ENCODE data around the gene OBSCN. TPM values are rescaled to one million over a fixed set of nuclear protein-coding genes. Genes with fewer than 3 reads are reported as not detected.

The OBSCN gene
- total RNA-seq, 2 experiments from 2014 or later = 12.3 to 14.4 TPM

DNA sequence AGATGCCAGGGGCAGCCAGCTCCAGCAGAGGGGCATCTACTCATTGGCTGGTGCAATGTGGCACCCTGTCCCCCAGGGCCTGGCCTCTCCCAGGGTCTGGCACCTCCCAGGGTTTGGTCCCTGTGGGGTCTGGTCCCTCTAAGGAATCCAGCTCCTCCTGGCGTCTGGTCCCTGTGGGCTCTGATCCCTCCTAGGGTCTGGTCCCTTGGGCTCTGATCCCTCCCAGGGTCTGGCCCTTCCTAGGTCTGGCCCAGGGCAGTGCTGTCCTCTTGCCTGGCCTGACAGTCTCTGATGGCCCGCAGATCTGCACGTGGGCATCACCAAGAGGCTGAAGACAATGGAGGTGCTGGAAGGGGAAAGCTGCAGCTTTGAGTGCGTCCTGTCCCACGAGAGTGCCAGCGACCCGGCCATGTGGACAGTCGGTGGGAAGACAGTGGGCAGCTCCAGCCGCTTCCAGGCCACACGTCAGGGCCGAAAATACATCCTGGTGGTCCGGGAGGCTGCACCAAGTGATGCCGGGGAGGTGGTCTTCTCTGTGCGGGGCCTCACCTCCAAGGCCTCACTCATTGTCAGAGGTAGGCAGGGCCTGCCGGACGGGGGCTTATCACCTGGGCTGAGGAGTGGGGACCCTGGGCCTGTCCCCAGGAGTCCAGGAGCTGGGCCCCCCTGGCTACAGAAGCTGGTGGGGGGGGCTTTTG, 73.9 kb downstream of the OBSCN start:
- Mint-ChIP-seq H3K36me3 (ENCODE audit: low read depth) (no peaks in the 10 kb centered on the region), H3K27ac (no peak overlapping the region), H3K27me3 (ENCODE audit: low read depth) (no peaks in the 10 kb centered on the region), H3K4me3 (no peak overlapping the region), H3K4me1 (ENCODE audit: low read depth) (no peaks in the 10 kb centered on the region), H3K9me3 (ENCODE audit: insufficient read depth) (no peaks in the 10 kb centered on the region)
- ATAC-seq (no peak), DNase-seq (no peak)
- POLR2A ChIA-PET = interaction anchor here (0.5 kb wide), 1 partner anchor 113 kb away, joined by 3 read pairs; no protein-coding TSS in a partner anchor
- CTCF ChIA-PET = no interaction called here

DNA sequence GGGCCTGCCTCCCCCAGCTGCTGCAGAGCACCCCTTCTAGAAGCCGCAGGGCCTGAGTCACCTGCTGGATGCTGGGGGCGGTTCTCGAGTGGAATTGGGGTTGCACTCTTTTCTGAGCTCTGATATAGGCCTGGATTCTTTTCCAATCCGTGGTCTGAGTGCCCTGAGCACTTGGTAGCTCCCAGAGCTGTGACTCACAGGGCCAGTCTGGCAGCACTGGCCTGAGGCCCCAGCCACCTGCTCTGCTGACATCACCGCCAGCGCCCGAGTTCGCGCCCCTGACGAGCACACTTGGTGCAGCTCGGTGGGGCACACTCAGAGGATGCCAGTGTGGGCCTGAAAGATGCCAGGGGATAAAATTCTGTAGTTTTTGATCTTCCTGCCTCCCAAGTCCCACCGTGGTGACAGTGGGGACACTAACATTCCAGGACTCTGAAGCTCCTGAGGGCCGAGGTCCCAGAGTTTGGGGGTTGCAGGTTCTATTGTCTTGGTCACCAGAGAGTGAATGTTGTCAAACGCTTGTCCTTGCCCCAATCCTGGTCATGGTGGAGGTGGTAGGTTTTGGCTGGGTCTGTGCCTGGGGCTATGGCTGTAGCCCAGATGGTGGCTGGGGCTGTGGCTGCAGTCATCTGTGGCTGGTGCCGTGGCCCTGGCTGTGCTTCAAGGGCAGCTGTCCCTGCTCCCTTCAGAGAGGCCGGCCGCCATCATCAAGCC, 74.6 kb downstream of the OBSCN start:
- ChIA-PET CTCF (no interaction called here), POLR2A (no interaction called here)
- DNase-seq = no peak
- Mint-ChIP-seq H3K4me1 (ENCODE audit: low read depth) (no peaks in the 10 kb centered on the region), H3K4me3 (no peak overlapping the region), H3K9me3 (ENCODE audit: insufficient read depth) (no peaks in the 10 kb centered on the region), H3K27me3 (ENCODE audit: low read depth) (no peaks in the 10 kb centered on the region), H3K36me3 (ENCODE audit: low read depth) (no peaks in the 10 kb centered on the region), H3K27ac (no peak overlapping the region)
- ATAC-seq = no peak

DNA sequence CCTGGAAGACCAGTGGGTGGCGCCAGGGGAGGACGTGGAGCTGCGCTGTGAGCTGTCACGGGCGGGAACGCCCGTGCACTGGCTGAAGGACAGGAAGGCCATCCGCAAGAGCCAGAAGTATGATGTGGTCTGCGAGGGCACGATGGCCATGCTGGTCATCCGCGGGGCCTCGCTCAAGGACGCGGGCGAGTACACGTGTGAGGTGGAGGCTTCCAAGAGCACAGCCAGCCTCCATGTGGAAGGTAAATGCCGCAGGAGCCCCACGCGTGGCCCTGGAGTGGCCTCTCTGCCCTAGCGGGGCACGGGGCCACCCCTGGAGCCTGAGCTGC, 75.2 kb downstream of the OBSCN start:
- ATAC-seq = no peak
- H3K9me3 Mint-ChIP-seq (ENCODE audit: insufficient read depth) = no peaks in the 10 kb centered on the region
- no peaks in the 10 kb centered on the region for H3K4me1 Mint-ChIP-seq (ENCODE audit: low read depth)
- H3K36me3 Mint-ChIP-seq (ENCODE audit: low read depth) = no peaks in the 10 kb centered on the region
- no peak overlapping the region for H3K27ac Mint-ChIP-seq
- CTCF ChIA-PET = no interaction called here
- DNase-seq = no peak
- POLR2A ChIA-PET = no interaction called here
- H3K4me3 Mint-ChIP-seq = no peak overlapping the region
- no peaks in the 10 kb centered on the region for H3K27me3 Mint-ChIP-seq (ENCODE audit: low read depth)

DNA sequence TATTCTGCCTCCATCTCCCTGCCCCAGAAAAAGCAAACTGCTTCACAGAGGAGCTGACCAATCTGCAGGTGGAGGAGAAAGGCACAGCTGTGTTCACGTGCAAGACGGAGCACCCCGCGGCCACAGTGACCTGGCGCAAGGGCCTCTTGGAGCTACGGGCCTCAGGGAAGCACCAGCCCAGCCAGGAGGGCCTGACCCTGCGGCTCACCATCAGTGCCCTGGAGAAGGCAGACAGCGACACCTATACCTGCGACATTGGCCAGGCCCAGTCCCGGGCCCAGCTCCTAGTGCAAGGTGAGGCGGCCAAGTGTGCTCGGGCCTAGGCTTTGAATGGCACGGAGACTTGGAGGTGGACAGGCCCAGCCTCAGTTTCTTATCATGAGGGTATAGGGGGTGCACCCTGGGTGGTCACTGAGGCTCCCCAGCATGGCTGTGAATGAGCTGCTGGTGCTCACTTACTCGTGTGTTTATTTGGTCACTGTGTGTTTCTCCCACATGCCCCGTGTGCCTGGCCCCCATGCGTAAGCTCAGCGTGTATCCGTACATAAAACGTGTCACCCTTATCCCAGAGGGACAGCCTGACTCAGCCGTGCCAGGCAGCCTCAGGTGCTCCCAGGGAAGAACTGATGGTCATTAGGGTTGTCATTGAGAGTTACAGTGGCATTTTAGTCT, 75.8 kb downstream of the OBSCN start:
- no peak overlapping the region for H3K27ac Mint-ChIP-seq
- H3K9me3 Mint-ChIP-seq (ENCODE audit: insufficient read depth) = no peaks in the 10 kb centered on the region
- H3K4me1 Mint-ChIP-seq (ENCODE audit: low read depth) = peaks cover under 1% of the 10 kb centered on the region
- POLR2A ChIA-PET = no interaction called here
- DNase-seq (no peak), ATAC-seq (no peak)
- H3K27me3 Mint-ChIP-seq (ENCODE audit: low read depth) = no peaks in the 10 kb centered on the region
- no peak overlapping the region for H3K4me3 Mint-ChIP-seq
- CTCF ChIA-PET = no interaction called here
- H3K36me3 Mint-ChIP-seq (ENCODE audit: low read depth) = no peaks in the 10 kb centered on the region

DNA sequence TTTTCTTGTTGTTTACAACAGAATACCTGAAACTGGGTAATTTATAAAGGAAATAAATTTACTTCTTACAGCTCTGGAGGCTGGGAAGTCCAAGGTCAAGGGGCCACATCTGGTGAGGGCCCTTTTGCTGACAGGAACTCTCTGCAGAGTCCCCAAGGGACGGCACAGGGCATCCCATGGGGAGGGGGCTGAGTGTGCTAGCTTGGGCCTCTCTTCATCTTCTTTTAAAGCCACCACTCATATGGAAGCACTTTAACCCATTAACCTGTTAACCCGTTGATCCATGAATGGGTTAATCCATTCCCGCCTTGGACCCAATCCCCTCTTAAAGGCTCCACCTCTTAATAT, 76.3 kb downstream of the OBSCN start:
- Mint-ChIP-seq H3K4me1 (ENCODE audit: low read depth) (peaks cover 5% of the 10 kb centered on the region), H3K27ac (no peak overlapping the region), H3K36me3 (ENCODE audit: low read depth) (no peaks in the 10 kb centered on the region), H3K4me3 (no peak overlapping the region), H3K9me3 (ENCODE audit: insufficient read depth) (no peaks in the 10 kb centered on the region), H3K27me3 (ENCODE audit: low read depth) (no peaks in the 10 kb centered on the region)
- ATAC-seq = no peak
- ChIA-PET POLR2A (no interaction called here), CTCF (no interaction called here)
- no peak for DNase-seq

DNA sequence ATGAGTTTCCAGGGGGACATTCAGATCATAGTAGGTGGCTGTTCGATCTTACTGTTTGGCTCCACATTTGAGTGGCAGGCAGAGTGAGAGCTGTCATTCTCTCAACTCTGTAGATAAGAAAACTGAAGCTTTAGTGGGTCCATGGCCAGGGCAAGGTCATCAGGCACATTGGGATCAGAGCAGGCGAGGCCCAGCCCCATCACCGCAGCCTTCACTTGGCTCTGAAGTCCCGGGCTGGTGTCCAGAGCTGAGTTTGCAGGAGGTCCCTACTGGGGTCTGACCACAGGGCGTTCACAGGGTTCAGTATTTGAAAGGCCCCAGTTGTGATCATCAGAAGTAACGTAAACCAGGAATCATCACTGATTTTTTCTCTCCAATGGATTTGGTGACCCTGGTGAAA, 76.7 kb downstream of the OBSCN start:
- CTCF ChIA-PET = no interaction called here

DNA sequence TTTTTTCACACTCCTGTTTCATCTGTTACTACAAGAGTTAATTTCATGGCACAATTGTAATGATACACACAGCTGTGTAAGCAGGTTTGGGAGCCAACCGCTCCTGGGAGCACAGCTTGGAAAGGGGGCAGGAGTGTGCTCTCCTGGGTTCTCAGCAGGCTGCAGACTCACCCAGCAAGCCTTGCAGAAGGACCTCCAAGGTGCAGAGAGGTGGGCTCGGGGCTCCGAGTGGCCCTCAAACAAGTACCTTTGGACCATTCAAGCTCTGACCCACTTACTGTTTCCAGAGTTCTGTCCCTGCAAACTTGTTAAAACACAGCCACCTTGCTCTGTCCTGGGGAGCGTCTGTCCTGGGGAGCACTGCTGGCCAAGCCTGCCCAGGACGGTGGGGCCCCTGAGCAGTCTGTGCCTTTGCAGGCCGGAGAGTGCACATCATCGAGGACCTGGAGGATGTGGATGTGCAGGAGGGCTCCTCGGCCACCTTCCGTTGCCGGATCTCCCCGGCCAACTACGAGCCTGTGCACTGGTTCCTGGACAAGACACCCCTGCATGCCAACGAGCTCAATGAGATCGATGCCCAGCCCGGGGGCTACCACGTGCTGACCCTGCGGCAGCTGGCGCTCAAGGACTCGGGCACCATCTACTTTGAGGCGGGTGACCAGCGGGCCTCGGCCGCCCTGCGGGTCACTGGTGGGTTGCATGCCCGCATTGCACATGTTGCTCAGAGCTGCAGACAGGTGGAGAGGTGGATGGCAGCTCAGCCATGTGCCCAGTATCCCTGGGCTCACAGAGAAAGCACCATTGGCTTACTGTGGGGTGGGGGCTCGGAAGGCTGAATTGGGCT, 78.0 kb downstream of the OBSCN start:
- Mint-ChIP-seq H3K36me3 (ENCODE audit: low read depth) (no peaks in the 10 kb centered on the region), H3K9me3 (ENCODE audit: insufficient read depth) (no peaks in the 10 kb centered on the region), H3K4me1 (ENCODE audit: low read depth) (peaks cover 8% of the 10 kb centered on the region), H3K27ac (no peak overlapping the region), H3K4me3 (no peak overlapping the region), H3K27me3 (ENCODE audit: low read depth) (no peaks in the 10 kb centered on the region)
- DNase-seq (no peak), ATAC-seq (no peak)
- ChIA-PET CTCF (no interaction called here), POLR2A (interaction anchor here (0.7 kb wide), 1 partner anchor 18 kb away, joined by 3 read pairs; no protein-coding TSS in a partner anchor)

More for the DNA sequence above, 76.7 kb downstream of the OBSCN start:
- no peak for ATAC-seq
- no peaks in the 10 kb centered on the region for H3K9me3 Mint-ChIP-seq (ENCODE audit: insufficient read depth)
- POLR2A ChIA-PET = no interaction called here
- H3K36me3 Mint-ChIP-seq (ENCODE audit: low read depth) = no peaks in the 10 kb centered on the region
- DNase-seq = no peak
- H3K27ac Mint-ChIP-seq = no peak overlapping the region
- no peak overlapping the region for H3K4me3 Mint-ChIP-seq
- H3K27me3 Mint-ChIP-seq (ENCODE audit: low read depth) = no peaks in the 10 kb centered on the region
- peaks cover 8% of the 10 kb centered on the region for H3K4me1 Mint-ChIP-seq (ENCODE audit: low read depth)

DNA sequence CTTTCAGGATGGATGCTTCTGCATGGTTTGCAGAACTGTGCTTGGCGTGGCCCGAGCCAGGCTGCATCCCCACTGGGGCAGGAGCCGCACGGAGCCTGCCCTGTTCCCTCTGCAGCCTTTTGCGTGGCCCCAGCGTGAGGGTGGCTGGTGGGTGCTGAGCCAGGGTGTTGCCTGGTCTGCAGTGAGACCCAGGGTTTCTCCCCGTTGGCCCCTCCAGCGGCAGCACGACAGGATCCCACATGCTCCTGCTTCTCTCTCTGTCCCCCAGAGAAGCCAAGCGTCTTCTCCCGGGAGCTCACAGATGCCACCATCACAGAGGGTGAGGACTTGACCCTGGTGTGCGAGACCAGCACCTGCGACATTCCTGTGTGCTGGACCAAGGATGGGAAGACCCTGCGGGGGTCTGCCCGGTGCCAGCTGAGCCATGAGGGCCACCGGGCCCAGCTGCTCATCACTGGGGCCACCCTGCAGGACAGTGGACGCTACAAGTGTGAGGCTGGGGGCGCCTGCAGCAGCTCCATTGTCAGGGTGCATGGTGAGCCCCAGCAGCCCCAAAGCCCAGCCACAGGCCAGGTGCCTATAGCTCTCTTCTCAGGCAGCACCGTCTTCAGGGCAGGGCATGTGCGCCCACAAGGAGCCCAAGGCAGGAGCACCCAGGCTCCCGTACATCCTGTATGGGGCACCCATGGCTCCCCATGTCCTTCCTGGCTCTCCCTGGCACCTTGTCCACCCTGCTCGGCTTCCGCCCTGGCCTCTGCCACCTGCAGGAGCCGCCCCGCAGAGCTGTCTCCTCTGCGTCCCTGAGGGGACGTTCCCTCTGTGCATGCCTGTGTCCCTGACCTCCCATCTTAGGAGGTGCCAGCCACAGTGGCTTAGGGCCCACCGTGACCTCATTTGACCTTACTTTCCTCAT, 78.9 kb downstream of the OBSCN start:
- ATAC-seq (no peak), DNase-seq (no peak)
- POLR2A ChIA-PET = no interaction called here
- CTCF ChIA-PET = no interaction called here
- H3K9me3 Mint-ChIP-seq (ENCODE audit: insufficient read depth) = no peaks in the 10 kb centered on the region
- H3K4me3 Mint-ChIP-seq = no peak overlapping the region
- H3K4me1 Mint-ChIP-seq (ENCODE audit: low read depth) = peaks cover 8% of the 10 kb centered on the region
- no peaks in the 10 kb centered on the region for H3K36me3 Mint-ChIP-seq (ENCODE audit: low read depth)
- no peaks in the 10 kb centered on the region for H3K27me3 Mint-ChIP-seq (ENCODE audit: low read depth)
- no peak overlapping the region for H3K27ac Mint-ChIP-seq

DNA sequence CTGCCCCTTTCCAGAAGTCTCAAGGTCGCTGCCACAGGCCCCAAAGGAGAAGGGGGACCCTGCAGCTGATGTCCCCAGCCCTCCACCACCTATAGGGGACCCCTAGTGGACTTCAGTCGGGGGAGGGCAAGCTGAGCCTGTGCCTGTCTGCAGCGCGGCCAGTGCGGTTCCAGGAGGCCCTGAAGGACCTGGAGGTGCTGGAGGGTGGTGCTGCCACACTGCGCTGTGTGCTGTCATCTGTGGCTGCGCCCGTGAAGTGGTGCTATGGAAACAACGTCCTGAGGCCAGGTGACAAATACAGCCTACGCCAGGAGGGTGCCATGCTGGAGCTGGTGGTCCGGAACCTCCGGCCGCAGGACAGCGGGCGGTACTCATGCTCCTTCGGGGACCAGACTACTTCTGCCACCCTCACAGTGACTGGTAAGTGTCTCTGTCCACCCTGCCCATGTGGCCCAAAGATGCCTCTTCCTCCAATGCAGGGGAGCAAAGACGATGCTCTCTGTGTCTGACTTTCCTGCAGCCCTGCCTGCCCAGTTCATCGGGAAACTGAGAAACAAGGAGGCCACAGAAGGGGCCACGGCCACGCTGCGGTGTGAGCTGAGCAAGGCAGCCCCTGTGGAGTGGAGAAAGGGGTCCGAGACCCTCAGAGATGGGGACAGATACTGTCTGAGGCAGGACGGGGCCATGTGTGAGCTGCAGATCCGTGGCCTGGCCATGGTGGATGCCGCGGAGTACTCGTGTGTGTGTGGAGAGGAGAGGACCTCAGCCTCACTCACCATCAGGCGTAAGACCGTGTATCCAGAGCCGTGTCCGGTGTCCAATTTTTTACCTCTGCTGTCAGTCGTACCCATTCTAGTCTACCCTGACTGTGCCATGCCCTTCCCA, 79.9 kb downstream of the OBSCN start:
- DNase-seq (no peak), ATAC-seq (no peak)
- Mint-ChIP-seq H3K27ac (no peak overlapping the region), H3K36me3 (ENCODE audit: low read depth) (no peaks in the 10 kb centered on the region), H3K9me3 (ENCODE audit: insufficient read depth) (no peaks in the 10 kb centered on the region), H3K27me3 (ENCODE audit: low read depth) (no peaks in the 10 kb centered on the region), H3K4me3 (no peak overlapping the region), H3K4me1 (ENCODE audit: low read depth) (peaks cover 8% of the 10 kb centered on the region)
- ChIA-PET POLR2A (no interaction called here), CTCF (no interaction called here)

DNA sequence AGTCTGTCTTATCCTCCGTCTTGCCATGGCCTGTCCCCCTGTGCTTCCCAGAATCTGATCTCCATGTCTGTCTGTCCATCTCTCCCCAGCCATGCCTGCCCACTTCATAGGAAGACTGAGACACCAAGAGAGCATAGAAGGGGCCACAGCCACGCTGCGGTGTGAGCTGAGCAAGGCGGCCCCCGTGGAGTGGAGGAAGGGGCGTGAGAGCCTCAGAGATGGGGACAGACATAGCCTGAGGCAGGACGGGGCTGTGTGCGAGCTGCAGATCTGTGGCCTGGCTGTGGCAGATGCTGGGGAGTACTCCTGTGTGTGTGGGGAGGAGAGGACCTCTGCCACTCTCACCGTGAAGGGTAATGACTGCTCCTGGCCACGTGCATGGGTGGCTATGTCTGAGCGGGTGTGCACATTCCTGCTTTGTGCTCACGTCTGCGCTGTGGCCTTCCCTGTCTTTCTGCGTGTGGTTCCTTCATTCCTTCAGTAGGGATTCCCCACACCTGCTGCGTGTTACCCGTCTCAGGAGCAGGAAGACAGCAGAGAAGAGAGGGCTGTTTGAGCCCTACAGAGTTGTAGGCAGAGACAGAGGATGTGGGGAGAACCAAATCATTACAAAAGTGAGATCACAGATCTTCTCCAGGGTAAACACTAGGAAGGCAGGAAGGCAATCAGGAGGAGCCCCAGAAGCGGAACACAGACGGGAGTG, 80.8 kb downstream of the OBSCN start:
- peak overlapping the region; percentile 64 for H3K27ac Mint-ChIP-seq
- no peak for DNase-seq
- CTCF ChIA-PET = no interaction called here
- POLR2A ChIA-PET = no interaction called here
- H3K4me3 Mint-ChIP-seq = no peak overlapping the region
- H3K9me3 Mint-ChIP-seq (ENCODE audit: insufficient read depth) = no peaks in the 10 kb centered on the region
- no peaks in the 10 kb centered on the region for H3K36me3 Mint-ChIP-seq (ENCODE audit: low read depth)
- ATAC-seq = peak; percentile 32
- H3K4me1 Mint-ChIP-seq (ENCODE audit: low read depth) = peaks cover 8% of the 10 kb centered on the region
- no peaks in the 10 kb centered on the region for H3K27me3 Mint-ChIP-seq (ENCODE audit: low read depth)
